Adrenal gland (tissue), 12 donors: ENCODE measurements around the gene SHC1. TPM values are rescaled to one million over a fixed set of nuclear protein-coding genes. Genes with fewer than 3 reads are reported as not detected.

ENCODE experiments used
- DNase-seq, 7 donors: peaks; one replicate each; pipeline ENCODE4 v3.0.0-alpha.2; 2019 to 2020
- H3K27ac ChIP-seq, 5 donors: fragments of 200-600 bp; sonication (generic) in 4 of 5; 1 replicate in 3 of 5; 2 replicates in 2 of 5; pipeline versions ENCODE4 v1.5.1 to v1.8.0; 2016 to 2020; ENCODE audit warnings: mild to moderate bottlenecking in 1 of 5
- H3K27me3 ChIP-seq: fragments of 200-600 bp; 2 replicates; pipeline ENCODE4 v1.8.0; 2021
- H3K36me3 ChIP-seq, 2 donors: fragments of 200-600 bp; replicated peaks in 1 of 2; 1 replicate in 1 of 2; 2 replicates in 1 of 2; pipeline versions ENCODE4 v1.5.1 to v1.8.0; 2018 to 2022
- H3K4me1 ChIP-seq, 2 donors: fragments of 200-600 bp; replicated peaks in 1 of 2; 1 replicate in 1 of 2; 2 replicates in 1 of 2; pipeline versions ENCODE4 v1.5.1 to v1.8.0; 2018 to 2021
- H3K4me3 ChIP-seq, 4 donors: fragments of 200-600 bp; sonication (generic) in 3 of 4; one replicate each; pipeline ENCODE4 v1.5.1; 2016 to 2018
- H3K9me3 ChIP-seq, 3 donors: fragments of 200-600 bp; sonication (generic) in 1 of 3; replicated peaks in 1 of 3; 1 replicate in 2 of 3; 2 replicates in 1 of 3; pipeline versions ENCODE4 v1.5.1 to v1.8.0; 2016 to 2021
- POLR2A ChIP-seq, 2 donors: fragments of 450-650 bp; IDR thresholded peaks; one replicate each; pipeline ENCODE4 v1.6.1; 2017; ENCODE audit warnings: antibody characterized with exemption in 2 of 2, mild to moderate bottlenecking in 2 of 2, moderate library complexity in 1 of 2
- WGBS, 4 donors: extraction: QIAGEN DNeasy Blood & Tissue Kit in 2 of 4; methylation state at CpG; one replicate each; pipeline versions ENCODE4 v1.1.5 to v1.1.7; 2013 to 2017; 5-methylcytosine and 5-hydroxymethylcytosine counted together
- intact Hi-C, 2 donors: fragments of 100-400 bp; cut with DNase I; formaldehyde crosslinking; loops; one replicate each; pipeline versions ENCODE4 v1.14.1 to v1.15.0; 2022 to 2023
- polyA plus RNA-seq, 3 donors: library from polyadenylated mRNA; stranded (reverse); fragments of 200-250 nt in 2 of 3; fragments of 350-450 nt in 1 of 3; fragmentation: Illumina TruSeq in 1 of 3; extraction: RNeasy Lipid Tissue Mini Kit (QIAGEN cat#74804) in 1 of 3; gene quantifications; one replicate each; pipeline ENCODE4 v1.2.3, GENCODE V29; 2013 to 2014
- total RNA-seq, 9 donors: library from RNA; depleted of rRNA in 4 of 9; stranded (reverse); fragments of >200 nt in 4 of 9; fragments of 120-200 nt in 1 of 9; fragmentation: NEBNext Ultra II Directional in 1 of 9; extraction: Animal tissue kit (Norgen Biotek cat#: 25700) in 1 of 9; gene quantifications; one replicate each; pipeline versions ENCODE4 v1.1.0 to v1.2.4, GENCODE V29; 2013 to 2023
- TF ChIP-seq, protein P1 (sequence below), 6 experiments: fragments of 450-650 bp in 4 of 6; fragments of 200-600 bp in 2 of 6; sonication (generic) in 1 of 6; IDR thresholded peaks; 1 replicate in 5 of 6; 2 replicates in 1 of 6; pipeline versions ENCODE4 v1.5.1 to v1.8.0; 2016 to 2021; ENCODE audit warnings: antibody characterized with exemption in 6 of 6, mild to moderate bottlenecking in 2 of 6, moderate library complexity in 1 of 6
- donor health status: healthy with polysubstance abuse.
- donor health status: Bipolar disorder and iron deficiency.
- donor health status: DM: yes; HTN: yes; CAD: no.
- donor health status: DM: no; HTN: no; CAD: no.
- donor health status: DM: no; HTN: no; CAD: no.
- donor health status: DM: yes; HTN: yes; CAD: no.

The SHC1 gene
- total and polyA plus RNA-seq, 12 donors = 80.3 to 260 (median 146) TPM

DNA sequence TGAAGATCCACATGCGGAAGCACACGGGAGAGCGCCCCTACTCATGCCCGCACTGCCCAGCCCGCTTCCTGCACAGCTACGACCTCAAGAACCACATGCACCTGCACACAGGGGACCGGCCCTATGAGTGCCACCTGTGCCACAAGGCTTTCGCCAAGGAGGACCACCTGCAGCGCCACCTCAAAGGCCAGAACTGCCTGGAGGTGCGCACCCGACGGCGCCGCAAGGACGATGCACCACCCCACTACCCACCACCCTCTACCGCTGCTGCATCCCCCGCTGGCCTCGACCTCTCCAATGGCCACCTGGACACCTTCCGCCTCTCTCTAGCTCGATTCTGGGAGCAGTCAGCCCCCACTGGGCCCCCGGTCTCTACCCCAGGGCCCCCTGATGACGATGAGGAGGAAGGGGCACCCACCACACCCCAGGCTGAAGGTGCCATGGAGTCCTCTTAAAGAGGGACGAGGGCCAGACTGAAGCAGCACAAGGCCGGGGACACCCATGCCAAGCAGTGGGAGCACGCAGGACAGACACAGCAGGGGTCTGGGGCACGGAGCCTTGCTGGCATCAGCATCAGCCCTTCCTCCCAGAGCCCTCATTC lies 45.8 kb upstream of the SHC1 start:
- Histone ChIP-seq H3K27ac (peak overlapping the region in 3 of 5 donors; percentile 53 to 76 (median 70)), H3K27me3 (no peaks in the 10 kb centered on the region), H3K4me3 (no peak overlapping the region), H3K4me1 (peaks cover 38 to 52% of the 10 kb centered on the region in 2 donors), H3K36me3 (peaks cover 0 to 24% of the 10 kb centered on the region in 2 donors), H3K9me3 (no peaks in the 10 kb centered on the region)
- DNase-seq = peak in 4 of 7 donors; percentile 24 to 63 (median 44)
- 73 to 82% (median 80%) methylated on average over 9 to 26 of the region's 26 CpGs for WGBS, 4 donors
- intact Hi-C loops = no loop called here
- TF ChIP-seq, protein P1, sequence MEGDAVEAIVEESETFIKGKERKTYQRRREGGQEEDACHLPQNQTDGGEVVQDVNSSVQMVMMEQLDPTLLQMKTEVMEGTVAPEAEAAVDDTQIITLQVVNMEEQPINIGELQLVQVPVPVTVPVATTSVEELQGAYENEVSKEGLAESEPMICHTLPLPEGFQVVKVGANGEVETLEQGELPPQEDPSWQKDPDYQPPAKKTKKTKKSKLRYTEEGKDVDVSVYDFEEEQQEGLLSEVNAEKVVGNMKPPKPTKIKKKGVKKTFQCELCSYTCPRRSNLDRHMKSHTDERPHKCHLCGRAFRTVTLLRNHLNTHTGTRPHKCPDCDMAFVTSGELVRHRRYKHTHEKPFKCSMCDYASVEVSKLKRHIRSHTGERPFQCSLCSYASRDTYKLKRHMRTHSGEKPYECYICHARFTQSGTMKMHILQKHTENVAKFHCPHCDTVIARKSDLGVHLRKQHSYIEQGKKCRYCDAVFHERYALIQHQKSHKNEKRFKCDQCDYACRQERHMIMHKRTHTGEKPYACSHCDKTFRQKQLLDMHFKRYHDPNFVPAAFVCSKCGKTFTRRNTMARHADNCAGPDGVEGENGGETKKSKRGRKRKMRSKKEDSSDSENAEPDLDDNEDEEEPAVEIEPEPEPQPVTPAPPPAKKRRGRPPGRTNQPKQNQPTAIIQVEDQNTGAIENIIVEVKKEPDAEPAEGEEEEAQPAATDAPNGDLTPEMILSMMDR (IDR thresholded peaks at IDR 0.05) = no peak
- no peak for TF ChIP-seq POLR2A (IDR thresholded peaks at IDR 0.05)

DNA sequence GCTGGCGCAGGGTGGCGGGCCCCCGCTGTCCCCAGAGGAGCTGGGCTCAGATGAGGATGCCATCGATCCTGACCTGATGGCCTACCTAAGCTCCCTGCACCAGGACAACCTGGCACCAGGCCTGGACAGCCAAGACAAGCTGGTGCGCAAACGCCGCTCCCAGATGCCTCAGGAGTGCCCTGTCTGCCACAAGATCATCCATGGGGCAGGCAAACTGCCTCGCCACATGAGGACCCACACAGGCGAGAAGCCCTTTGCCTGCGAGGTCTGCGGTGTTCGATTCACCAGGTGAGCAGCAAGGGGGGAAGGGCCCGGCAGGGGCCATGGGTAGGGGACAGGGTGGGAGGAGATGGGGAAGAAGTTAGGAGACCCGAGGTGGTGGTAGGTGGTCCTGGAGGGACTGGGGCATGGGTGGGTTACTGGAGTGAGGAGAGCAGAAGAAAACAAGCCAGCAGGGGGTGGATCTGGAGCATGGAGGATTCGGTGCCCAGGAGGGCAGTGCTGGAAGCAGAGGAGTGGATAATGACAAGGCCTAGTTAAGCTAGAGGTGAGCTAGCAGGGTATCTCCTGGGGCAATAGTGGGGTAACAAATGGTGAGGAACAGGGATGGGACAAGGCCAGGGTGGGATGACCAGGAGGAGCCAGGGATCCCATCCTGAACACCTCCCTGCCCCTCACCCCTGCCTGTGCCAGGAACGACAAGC lies 45.1 kb upstream of the SHC1 start:
- DNase-seq = peak in 3 of 7 donors; percentile 27 to 59 (median 34)
- intact Hi-C loops = no loop called here
- H3K27me3 ChIP-seq = no peaks in the 10 kb centered on the region

DNA sequence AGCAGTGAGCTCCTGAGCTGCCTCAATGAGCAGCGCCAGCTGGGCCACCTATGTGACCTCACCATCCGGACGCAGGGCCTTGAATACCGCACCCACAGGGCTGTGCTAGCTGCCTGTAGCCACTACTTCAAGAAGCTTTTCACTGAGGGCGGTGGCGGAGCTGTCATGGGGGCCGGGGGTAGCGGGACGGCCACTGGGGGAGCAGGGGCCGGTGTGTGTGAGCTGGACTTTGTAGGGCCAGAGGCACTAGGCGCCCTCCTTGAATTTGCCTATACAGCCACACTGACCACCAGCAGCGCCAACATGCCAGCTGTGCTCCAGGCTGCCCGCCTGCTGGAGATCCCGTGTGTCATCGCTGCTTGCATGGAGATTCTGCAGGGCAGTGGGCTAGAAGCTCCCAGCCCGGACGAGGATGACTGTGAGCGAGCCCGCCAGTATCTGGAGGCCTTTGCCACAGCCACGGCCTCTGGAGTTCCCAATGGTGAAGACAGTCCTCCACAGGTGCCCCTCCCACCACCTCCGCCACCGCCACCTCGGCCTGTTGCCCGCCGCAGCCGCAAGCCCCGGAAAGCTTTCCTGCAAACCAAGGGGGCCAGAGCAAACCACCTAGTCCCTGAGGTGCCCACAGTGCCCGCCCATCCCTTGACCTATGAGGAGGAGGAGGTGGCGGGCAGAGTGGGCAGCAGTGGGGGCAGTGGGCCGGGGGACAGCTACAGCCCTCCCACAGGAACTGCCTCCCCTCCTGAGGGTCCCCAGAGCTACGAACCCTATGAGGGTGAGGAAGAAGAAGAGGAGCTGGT lies 44.4 kb upstream of the SHC1 start:
- no peak overlapping the region for H3K4me3 ChIP-seq
- peaks cover 0 to 24% of the 10 kb centered on the region in 2 donors for H3K36me3 ChIP-seq
- WGBS, 4 donors = 85 to 94% (median 90%) methylated on average over 16 to 31 of the region's 31 CpGs
- peak in 2 of 7 donors; percentile 31 to 57 for DNase-seq
- H3K27ac ChIP-seq = no peak overlapping the region
- no peaks in the 10 kb centered on the region for H3K27me3 ChIP-seq
- TF ChIP-seq, protein P1 (IDR thresholded peaks at IDR 0.05) = no peak
- no peak for TF ChIP-seq POLR2A (IDR thresholded peaks at IDR 0.05)
- intact Hi-C loops = no loop called here
- H3K9me3 ChIP-seq = no peaks in the 10 kb centered on the region
- peaks cover 51 to 62% of the 10 kb centered on the region in 2 donors for H3K4me1 ChIP-seq

More for the DNA sequence above, 45.1 kb upstream of the SHC1 start:
- H3K4me1 ChIP-seq = peaks cover 44 to 58% of the 10 kb centered on the region in 2 donors
- peaks cover 0 to 24% of the 10 kb centered on the region in 2 donors for H3K36me3 ChIP-seq
- no peak overlapping the region for H3K4me3 ChIP-seq
- peak overlapping the region in 1 of 5 donors; percentile 18 for H3K27ac ChIP-seq
- H3K9me3 ChIP-seq = no peaks in the 10 kb centered on the region
- WGBS, 4 donors = 80 to 91% (median 86%) methylated on average over 11 to 16 of the region's 16 CpGs
- TF ChIP-seq, protein P1 (IDR thresholded peaks at IDR 0.05) = no peak
- TF ChIP-seq POLR2A (IDR thresholded peaks at IDR 0.05) = no peak

DNA sequence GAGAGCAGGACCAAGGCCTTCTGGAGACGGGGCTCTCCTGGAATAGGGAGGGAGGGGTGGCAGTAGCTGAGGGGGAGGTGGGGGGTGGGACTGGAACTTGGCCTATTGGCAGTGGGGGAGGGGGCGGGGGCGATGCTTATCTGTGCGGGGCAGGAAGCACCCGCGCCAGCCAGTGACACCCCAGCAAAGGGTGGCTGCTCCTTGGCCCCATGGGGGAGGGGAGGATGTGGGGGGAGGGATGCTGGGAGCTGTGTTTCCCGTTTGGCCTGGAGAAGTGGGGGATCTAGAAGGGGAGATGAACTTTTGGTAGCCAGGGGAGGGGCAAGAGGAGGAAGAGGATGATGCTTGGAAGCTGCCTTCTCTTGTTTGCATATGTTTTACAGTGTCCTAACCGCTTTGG lies 43.1 kb upstream of the SHC1 start:
- DNase-seq = peak in 2 of 7 donors; percentile 30 to 36
- no peak for TF ChIP-seq POLR2A (IDR thresholded peaks at IDR 0.05)
- TF ChIP-seq, protein P1 (IDR thresholded peaks at IDR 0.05) = no peak
- Histone ChIP-seq H3K27me3 (no peaks in the 10 kb centered on the region), H3K36me3 (peaks cover 0 to 24% of the 10 kb centered on the region in 2 donors), H3K4me1 (peaks cover 57 to 58% of the 10 kb centered on the region in 2 donors), H3K9me3 (no peaks in the 10 kb centered on the region), H3K27ac (peak overlapping the region in 2 of 5 donors; percentile 75 to 99), H3K4me3 (no peak overlapping the region)
- intact Hi-C loops = no loop called here
- WGBS, 4 donors = 28 to 34% (median 30%) methylated on average over 5 to 8 of the region's 8 CpGs
